GM23338 (cell line): ENCODE data around the gene SRP68.

Experiments used
- CREB1 ChIP-seq: fragments of 250-450 bp; sonication (Bioruptor Pico); IDR thresholded peaks from 2 replicates; pipeline ENCODE4 v1.5.0; 2020; ENCODE audit warnings: low read depth, mild to moderate bottlenecking, moderate library complexity
- EZH2 ChIP-seq: fragments of 200-600 bp; sonication (generic); IDR thresholded peaks from one replicate; pipeline ENCODE4 v1.8.0; 2017; ENCODE audit warnings: antibody characterized with exemption, mild to moderate bottlenecking, low read depth; ENCODE audit not compliant: unreplicated experiment
- EZH2phosphoT487 ChIP-seq: fragments of 200-600 bp; sonication (generic); IDR thresholded peaks from one replicate; pipeline ENCODE4 v1.8.1; 2018; ENCODE audit warnings: antibody characterized with exemption; ENCODE audit not compliant: unreplicated experiment
- JUNB ChIP-seq: IDR thresholded peaks from one replicate; pipeline ENCODE4 v1.6.1; 2016; ENCODE audit warnings: antibody characterized with exemption; ENCODE audit not compliant: unreplicated experiment
- NANOG ChIP-seq: IDR thresholded peaks from 2 replicates; pipeline ENCODE4 v1.6.1; 2016; ENCODE audit warnings: antibody characterized with exemption, borderline replicate concordance
- POLR2AphosphoS5 ChIP-seq: IDR thresholded peaks from 2 replicates; pipeline ENCODE4 v1.6.1; 2016; ENCODE audit warnings: antibody characterized with exemption, low read depth
- STAT1 ChIP-seq: IDR thresholded peaks from one replicate; pipeline ENCODE4 v1.6.1; 2016; ENCODE audit warnings: antibody characterized with exemption; ENCODE audit not compliant: unreplicated experiment
- ZNF331 ChIP-seq: fragments of 250-450 bp; sonication (Bioruptor Pico); IDR thresholded peaks from 2 replicates; pipeline ENCODE4 v1.5.0; 2020; ENCODE audit warnings: low read depth, mild to moderate bottlenecking, moderate library complexity
- TF ChIP-seq, protein P1 (sequence below), 2 experiments: fragments of 200-600 bp in 1 of 2; sonication (generic) in 1 of 2; conservative IDR thresholded peaks; 2 replicates each; pipeline versions ENCODE4 v1.5.1 to v1.6.1; 2016 to 2017; ENCODE audit warnings: antibody characterized with exemption in 2 of 2, low read depth in 2 of 2, mild to moderate bottlenecking in 2 of 2, moderate library complexity in 1 of 2
- TF ChIP-seq, protein P2 (sequence below): IDR thresholded peaks from 2 replicates; pipeline ENCODE4 v1.6.1; 2016; ENCODE audit warnings: antibody characterized with exemption
- TF ChIP-seq, protein P3 (sequence below): IDR thresholded peaks from one replicate; pipeline ENCODE4 v1.6.1; 2018; ENCODE audit warnings: antibody characterized with exemption; ENCODE audit not compliant: unreplicated experiment
- TF ChIP-seq, protein P4 (sequence below): fragments of 250-450 bp; sonication (Bioruptor Pico); IDR thresholded peaks from 2 replicates; pipeline ENCODE4 v1.5.0; 2020; ENCODE audit warnings: mild to moderate bottlenecking, moderate library complexity

DNA sequence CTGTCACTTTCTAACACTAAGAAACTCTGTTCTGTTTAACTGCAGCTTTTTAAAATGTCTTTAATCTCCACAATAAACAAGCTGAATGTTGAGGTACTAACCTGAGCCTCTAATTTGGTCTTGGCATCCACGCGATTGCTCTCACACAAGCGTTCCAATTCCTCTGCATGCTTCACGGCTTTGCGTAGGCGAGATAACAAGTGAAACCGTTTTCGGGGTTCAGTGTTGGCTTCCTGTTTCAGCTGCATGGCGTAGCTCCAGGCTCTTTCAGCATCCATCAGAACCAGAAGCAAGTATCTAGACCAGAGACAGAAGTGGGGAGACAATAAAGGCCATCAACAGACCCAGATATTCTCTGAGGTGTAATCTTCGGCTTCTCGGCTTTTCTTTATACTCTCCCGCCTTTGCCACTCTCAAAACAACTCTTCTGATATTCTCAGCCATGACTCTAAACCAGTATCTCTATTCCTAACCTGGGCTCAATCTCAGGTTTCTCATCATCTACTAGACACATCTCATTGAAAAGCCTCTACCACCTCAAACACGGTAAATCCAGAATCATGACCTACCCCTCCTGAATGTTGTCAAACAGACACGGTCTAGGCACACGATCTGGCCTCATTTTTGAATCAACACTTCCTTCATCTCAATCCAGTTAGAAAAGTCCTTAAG is 8.3 kb downstream of the SRP68 start:
- TF ChIP-seq EZH2 (no peak), POLR2AphosphoS5 (no peak), EZH2phosphoT487 (no peak), CREB1 (CRISPR knock-in tag) (no peak), NANOG (no peak), JUNB (no peak), ZNF331 (CRISPR knock-in tag) (no peak), STAT1 (no peak)
- TF ChIP-seq, protein P1, sequence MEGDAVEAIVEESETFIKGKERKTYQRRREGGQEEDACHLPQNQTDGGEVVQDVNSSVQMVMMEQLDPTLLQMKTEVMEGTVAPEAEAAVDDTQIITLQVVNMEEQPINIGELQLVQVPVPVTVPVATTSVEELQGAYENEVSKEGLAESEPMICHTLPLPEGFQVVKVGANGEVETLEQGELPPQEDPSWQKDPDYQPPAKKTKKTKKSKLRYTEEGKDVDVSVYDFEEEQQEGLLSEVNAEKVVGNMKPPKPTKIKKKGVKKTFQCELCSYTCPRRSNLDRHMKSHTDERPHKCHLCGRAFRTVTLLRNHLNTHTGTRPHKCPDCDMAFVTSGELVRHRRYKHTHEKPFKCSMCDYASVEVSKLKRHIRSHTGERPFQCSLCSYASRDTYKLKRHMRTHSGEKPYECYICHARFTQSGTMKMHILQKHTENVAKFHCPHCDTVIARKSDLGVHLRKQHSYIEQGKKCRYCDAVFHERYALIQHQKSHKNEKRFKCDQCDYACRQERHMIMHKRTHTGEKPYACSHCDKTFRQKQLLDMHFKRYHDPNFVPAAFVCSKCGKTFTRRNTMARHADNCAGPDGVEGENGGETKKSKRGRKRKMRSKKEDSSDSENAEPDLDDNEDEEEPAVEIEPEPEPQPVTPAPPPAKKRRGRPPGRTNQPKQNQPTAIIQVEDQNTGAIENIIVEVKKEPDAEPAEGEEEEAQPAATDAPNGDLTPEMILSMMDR (conservative IDR thresholded peaks at IDR 0.05; ENCODE audit: low read depth in 2 of 2) = no peak
- TF ChIP-seq, protein P2, sequence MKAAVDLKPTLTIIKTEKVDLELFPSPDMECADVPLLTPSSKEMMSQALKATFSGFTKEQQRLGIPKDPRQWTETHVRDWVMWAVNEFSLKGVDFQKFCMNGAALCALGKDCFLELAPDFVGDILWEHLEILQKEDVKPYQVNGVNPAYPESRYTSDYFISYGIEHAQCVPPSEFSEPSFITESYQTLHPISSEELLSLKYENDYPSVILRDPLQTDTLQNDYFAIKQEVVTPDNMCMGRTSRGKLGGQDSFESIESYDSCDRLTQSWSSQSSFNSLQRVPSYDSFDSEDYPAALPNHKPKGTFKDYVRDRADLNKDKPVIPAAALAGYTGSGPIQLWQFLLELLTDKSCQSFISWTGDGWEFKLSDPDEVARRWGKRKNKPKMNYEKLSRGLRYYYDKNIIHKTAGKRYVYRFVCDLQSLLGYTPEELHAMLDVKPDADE = no peak
- TF ChIP-seq, protein P3, sequence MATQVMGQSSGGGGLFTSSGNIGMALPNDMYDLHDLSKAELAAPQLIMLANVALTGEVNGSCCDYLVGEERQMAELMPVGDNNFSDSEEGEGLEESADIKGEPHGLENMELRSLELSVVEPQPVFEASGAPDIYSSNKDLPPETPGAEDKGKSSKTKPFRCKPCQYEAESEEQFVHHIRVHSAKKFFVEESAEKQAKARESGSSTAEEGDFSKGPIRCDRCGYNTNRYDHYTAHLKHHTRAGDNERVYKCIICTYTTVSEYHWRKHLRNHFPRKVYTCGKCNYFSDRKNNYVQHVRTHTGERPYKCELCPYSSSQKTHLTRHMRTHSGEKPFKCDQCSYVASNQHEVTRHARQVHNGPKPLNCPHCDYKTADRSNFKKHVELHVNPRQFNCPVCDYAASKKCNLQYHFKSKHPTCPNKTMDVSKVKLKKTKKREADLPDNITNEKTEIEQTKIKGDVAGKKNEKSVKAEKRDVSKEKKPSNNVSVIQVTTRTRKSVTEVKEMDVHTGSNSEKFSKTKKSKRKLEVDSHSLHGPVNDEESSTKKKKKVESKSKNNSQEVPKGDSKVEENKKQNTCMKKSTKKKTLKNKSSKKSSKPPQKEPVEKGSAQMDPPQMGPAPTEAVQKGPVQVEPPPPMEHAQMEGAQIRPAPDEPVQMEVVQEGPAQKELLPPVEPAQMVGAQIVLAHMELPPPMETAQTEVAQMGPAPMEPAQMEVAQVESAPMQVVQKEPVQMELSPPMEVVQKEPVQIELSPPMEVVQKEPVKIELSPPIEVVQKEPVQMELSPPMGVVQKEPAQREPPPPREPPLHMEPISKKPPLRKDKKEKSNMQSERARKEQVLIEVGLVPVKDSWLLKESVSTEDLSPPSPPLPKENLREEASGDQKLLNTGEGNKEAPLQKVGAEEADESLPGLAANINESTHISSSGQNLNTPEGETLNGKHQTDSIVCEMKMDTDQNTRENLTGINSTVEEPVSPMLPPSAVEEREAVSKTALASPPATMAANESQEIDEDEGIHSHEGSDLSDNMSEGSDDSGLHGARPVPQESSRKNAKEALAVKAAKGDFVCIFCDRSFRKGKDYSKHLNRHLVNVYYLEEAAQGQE = no peak
- TF ChIP-seq, protein P4, sequence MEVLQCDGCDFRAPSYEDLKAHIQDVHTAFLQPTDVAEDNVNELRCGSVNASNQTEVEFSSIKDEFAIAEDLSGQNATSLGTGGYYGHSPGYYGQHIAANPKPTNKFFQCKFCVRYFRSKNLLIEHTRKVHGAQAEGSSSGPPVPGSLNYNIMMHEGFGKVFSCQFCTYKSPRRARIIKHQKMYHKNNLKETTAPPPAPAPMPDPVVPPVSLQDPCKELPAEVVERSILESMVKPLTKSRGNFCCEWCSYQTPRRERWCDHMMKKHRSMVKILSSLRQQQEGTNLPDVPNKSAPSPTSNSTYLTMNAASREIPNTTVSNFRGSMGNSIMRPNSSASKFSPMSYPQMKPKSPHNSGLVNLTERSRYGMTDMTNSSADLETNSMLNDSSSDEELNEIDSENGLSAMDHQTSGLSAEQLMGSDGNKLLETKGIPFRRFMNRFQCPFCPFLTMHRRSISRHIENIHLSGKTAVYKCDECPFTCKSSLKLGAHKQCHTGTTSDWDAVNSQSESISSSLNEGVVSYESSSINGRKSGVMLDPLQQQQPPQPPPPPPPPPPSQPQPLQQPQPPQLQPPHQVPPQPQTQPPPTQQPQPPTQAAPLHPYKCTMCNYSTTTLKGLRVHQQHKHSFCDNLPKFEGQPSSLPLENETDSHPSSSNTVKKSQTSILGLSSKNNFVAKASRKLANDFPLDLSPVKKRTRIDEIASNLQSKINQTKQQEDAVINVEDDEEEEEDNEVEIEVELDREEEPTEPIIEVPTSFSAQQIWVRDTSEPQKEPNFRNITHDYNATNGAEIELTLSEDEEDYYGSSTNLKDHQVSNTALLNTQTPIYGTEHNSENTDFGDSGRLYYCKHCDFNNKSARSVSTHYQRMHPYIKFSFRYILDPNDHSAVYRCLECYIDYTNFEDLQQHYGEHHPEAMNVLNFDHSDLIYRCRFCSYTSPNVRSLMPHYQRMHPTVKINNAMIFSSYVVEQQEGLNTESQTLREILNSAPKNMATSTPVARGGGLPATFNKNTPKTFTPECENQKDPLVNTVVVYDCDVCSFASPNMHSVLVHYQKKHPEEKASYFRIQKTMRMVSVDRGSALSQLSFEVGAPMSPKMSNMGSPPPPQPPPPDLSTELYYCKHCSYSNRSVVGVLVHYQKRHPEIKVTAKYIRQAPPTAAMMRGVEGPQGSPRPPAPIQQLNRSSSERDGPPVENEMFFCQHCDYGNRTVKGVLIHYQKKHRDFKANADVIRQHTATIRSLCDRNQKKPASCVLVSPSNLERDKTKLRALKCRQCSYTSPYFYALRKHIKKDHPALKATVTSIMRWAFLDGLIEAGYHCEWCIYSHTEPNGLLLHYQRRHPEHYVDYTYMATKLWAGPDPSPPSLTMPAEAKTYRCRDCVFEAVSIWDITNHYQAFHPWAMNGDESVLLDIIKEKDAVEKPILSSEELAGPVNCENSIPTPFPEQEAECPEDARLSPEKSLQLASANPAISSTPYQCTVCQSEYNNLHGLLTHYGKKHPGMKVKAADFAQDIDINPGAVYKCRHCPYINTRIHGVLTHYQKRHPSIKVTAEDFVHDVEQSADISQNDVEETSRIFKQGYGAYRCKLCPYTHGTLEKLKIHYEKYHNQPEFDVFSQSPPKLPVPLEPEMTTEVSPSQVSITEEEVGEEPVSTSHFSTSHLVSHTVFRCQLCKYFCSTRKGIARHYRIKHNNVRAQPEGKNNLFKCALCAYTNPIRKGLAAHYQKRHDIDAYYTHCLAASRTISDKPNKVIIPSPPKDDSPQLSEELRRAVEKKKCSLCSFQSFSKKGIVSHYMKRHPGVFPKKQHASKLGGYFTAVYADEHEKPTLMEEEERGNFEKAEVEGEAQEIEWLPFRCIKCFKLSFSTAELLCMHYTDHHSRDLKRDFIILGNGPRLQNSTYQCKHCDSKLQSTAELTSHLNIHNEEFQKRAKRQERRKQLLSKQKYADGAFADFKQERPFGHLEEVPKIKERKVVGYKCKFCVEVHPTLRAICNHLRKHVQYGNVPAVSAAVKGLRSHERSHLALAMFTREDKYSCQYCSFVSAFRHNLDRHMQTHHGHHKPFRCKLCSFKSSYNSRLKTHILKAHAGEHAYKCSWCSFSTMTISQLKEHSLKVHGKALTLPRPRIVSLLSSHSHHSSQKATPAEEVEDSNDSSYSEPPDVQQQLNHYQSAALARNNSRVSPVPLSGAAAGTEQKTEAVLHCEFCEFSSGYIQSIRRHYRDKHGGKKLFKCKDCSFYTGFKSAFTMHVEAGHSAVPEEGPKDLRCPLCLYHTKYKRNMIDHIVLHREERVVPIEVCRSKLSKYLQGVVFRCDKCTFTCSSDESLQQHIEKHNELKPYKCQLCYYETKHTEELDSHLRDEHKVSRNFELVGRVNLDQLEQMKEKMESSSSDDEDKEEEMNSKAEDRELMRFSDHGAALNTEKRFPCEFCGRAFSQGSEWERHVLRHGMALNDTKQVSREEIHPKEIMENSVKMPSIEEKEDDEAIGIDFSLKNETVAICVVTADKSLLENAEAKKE (CRISPR knock-in tag) = no peak
